Measurements from ENCODE around the gene ZPBP2.

Gene ZPBP2

DNA sequence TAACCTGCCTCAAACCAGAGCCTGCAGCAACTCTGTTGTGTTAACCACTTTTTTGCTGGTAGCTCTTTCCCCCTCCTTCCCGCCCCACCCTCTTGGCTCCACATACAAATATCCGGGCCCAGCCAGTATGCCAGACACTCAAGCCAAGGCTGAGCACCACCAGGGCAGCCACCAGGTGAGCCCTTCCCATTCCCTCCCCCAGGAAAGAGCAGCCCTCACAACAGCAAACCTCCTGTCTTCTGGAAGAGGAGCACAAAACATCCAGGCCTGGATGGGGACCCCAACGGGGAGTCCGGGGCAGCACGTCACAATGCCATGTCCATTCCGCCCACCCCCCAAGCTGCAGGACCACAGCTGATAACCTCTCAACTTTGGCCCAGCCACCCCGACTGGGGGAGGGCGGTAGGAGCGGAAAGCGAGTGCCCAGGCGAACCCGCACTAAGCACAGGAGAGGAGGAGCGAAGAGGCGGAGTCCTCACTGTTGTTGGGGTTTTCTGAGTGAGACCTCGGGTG, 58.6 kb downstream of the ZPBP2 start:
- DNase-seq (ENCODE audit: insufficient read length, low spot score) (no peak), FAIRE-seq (no peak)
- no peak for TF ChIP-seq POLR2A (IDR thresholded peaks at IDR 0.05; ENCODE audit: low read depth, low read length)
